HEK293T (cell line): ENCODE measurements around the gene PRKCA.

Experiments used
- ARNT ChIP-seq: fragments of 450-650 bp; IDR thresholded peaks from 2 replicates; pipeline ENCODE4 v1.6.1; 2017; ENCODE audit warnings: mild to moderate bottlenecking
- BHLHE40 ChIP-seq: fragments of 450-650 bp; IDR thresholded peaks from 2 replicates; pipeline ENCODE4 v1.6.1; 2016; ENCODE audit warnings: mild to moderate bottlenecking, moderate library complexity, borderline replicate concordance
- FOXA1 ChIP-seq: fragments of 450-650 bp; IDR thresholded peaks from 2 replicates; pipeline ENCODE4 v1.6.1; 2016; ENCODE audit warnings: mild to moderate bottlenecking
- FOXK2 ChIP-seq: fragments of 450-650 bp; IDR thresholded peaks from 2 replicates; pipeline ENCODE4 v1.6.1; 2016; ENCODE audit warnings: mild to moderate bottlenecking
- LEF1 ChIP-seq: fragments of 450-650 bp; IDR thresholded peaks from 2 replicates; pipeline ENCODE4 v1.6.1; 2017; ENCODE audit warnings: mild to moderate bottlenecking, borderline replicate concordance
- NFRKB ChIP-seq: fragments of 450-650 bp; IDR thresholded peaks from 2 replicates; pipeline ENCODE4 v1.6.1; 2016; ENCODE audit warnings: mild to moderate bottlenecking, moderate library complexity
- SP1 ChIP-seq: fragments of 450-650 bp; IDR thresholded peaks from 2 replicates; pipeline ENCODE4 v1.6.1; 2017
- ZNF384 ChIP-seq: fragments of 450-650 bp; IDR thresholded peaks from 2 replicates; pipeline ENCODE4 v1.6.1; 2016

DNA sequence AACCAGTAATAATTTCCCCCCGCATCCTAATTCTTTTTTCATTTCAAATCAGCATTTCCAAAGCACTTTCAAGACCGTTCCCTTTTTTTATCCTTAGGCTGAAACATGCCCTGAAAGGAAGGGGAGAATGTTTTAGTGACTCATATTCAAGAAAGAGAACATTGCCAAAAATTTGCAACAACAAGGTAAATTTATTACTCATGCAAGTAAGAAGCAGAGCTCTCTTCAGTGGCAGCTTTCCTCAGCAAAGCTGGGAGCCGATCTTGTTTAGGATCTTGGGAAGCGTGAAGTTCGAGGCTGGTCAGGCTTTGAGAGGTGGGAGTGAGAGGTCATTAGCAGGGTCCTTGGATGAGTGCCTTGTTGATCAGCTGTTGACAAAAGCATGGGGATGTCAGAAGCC is 129.5 kb downstream of the PRKCA start:
- TF ChIP-seq NFRKB (no peak), BHLHE40 (no peak), ARNT (no peak), FOXA1 (no peak), FOXK2 (no peak), SP1 (no peak), ZNF384 (no peak), LEF1 (no peak)
